ENCODE results near the gene SH3RF3. TPM values are rescaled to one million over a fixed set of nuclear protein-coding genes. Genes with fewer than 3 reads are reported as not detected.

Gene SH3RF3
- total and polyA plus RNA-seq, 10 of the 15 experiments (the other 5 are each of a cell fraction or from before 2014, with no cell fraction given) = 0.08 to 8.8 (median 2.3) TPM

DNA sequence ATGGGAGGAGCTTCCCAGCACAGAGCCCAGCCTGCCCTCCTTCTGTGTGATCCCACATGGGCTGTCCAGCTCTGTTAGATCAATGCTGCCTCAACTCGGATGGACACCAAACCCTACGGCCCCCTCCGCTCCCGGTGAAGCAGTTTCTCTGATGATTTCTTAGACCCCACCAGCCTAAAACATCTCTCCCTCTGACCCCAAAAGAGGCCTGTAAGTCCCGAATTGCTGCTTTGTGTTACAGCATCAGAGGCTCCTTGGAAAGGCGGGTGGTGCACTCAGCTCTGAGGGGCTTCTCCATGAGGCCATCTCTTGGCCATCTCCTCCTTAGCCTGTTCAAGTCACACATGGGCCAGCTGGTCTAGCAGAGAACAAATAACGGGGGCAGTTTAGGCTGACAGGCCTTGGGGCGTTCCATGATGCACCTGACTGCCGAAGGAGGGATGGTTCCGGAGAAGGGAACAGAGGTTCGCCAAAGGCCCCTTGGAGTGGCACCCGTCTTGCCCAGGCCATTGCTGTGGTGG lies 240.7 kb downstream of the SH3RF3 start (continued):
- TF ChIP-seq MYC (IDR thresholded peaks at IDR 0.05; ENCODE audit: insufficient read depth, insufficient read length, insufficient replicate concordance, low read length, severe bottlenecking) (no peak), MEF2A (IDR thresholded peaks at IDR 0.05; ENCODE audit: insufficient read depth, low read depth, low read length) (no peak), POLR2A (IDR thresholded peaks at IDR 0.05; ENCODE audit: low read depth, low read length) (no peak), ZBED1 (IDR thresholded peaks at IDR 0.05; ENCODE audit: borderline replicate concordance) (no peak)

DNA sequence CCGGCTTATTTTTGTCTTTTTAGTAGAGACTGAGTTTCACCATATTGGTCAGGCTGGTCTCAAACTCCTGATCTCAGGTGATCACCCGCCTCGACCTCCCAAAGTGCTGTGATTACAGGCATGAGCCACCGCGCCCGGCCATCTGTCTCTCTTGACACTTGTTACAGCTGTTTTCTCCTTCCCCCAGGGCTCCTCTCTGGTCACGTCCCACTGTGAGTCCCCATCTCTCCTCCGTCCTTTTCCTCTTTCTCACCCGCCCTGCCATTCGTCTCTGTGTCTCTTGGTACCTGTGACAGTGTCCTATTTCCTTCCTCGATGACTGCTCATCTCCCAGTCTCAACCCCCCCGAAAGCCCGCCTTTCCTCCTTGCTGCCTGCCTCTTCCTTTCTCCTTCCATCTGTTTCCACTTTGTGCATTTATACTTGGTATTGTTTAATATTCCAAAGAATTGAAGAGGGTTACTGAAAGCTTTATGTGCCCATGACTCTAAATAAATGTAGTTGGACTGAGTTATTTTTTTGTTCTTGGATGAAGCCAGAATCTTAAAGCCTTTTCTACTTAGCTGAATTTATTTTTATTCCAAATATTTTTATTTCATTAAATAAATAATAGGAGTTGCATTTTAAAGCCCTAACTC lies 241.5 kb downstream of the SH3RF3 start:
- DNase-seq (ENCODE audit: low read depth, low spot score) (no peak), FAIRE-seq (no peak), ATAC-seq (no peak)
- TF ChIP-seq, protein P1, sequence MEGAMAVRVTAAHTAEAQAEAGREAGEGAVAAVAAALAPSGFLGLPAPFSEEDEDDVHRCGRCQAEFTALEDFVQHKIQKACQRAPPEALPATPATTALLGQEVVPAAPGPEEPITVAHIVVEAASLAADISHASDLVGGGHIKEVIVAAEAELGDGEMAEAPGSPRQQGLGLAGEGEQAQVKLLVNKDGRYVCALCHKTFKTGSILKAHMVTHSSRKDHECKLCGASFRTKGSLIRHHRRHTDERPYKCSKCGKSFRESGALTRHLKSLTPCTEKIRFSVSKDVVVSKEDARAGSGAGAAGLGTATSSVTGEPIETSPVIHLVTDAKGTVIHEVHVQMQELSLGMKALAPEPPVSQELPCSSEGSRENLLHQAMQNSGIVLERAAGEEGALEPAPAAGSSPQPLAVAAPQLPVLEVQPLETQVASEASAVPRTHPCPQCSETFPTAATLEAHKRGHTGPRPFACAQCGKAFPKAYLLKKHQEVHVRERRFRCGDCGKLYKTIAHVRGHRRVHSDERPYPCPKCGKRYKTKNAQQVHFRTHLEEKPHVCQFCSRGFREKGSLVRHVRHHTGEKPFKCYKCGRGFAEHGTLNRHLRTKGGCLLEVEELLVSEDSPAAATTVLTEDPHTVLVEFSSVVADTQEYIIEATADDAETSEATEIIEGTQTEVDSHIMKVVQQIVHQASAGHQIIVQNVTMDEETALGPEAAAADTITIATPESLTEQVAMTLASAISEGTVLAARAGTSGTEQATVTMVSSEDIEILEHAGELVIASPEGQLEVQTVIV (IDR thresholded peaks at IDR 0.05; ENCODE audit: borderline replicate concordance, partially characterized antibody) = no peak
- no peak for TF ChIP-seq RAD51 (IDR thresholded peaks at IDR 0.05)
- TF ChIP-seq, protein P2, sequence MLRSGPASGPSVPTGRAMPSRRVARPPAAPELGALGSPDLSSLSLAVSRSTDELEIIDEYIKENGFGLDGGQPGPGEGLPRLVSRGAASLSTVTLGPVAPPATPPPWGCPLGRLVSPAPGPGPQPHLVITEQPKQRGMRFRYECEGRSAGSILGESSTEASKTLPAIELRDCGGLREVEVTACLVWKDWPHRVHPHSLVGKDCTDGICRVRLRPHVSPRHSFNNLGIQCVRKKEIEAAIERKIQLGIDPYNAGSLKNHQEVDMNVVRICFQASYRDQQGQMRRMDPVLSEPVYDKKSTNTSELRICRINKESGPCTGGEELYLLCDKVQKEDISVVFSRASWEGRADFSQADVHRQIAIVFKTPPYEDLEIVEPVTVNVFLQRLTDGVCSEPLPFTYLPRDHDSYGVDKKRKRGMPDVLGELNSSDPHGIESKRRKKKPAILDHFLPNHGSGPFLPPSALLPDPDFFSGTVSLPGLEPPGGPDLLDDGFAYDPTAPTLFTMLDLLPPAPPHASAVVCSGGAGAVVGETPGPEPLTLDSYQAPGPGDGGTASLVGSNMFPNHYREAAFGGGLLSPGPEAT (IDR thresholded peaks at IDR 0.05; ENCODE audit: low read depth) = no peak
- Histone ChIP-seq H3K36me3 (ENCODE audit: control insufficient read depth in 2 of 2, insufficient read depth in 2 of 2, low read length in 1 of 2) (no peaks in the 10 kb centered on the region; a peak in 1 of 4 replicates), H3K4me1 (ENCODE audit: control insufficient read depth, insufficient read depth, low read length) (no peaks in the 10 kb centered on the region), H3K9ac (ENCODE audit: control insufficient read depth, insufficient read depth, low read length) (no peak overlapping the region), H2AFZ (ENCODE audit: control insufficient read depth, low read depth, low read length) (no peak overlapping the region), H3K4me2 (ENCODE audit: control insufficient read depth, insufficient read depth) (no peak overlapping the region), H3K4me3 (no peak overlapping the region), H3K79me2 (ENCODE audit: control insufficient read depth, insufficient read depth, low read length) (no peaks in the 10 kb centered on the region), H4K20me1 (ENCODE audit: control insufficient read depth, insufficient read depth) (no peaks in the 10 kb centered on the region), H3K27ac (ENCODE audit: control insufficient read depth, insufficient read depth) (no peak overlapping the region), H3K27me3 (replicated peaks in 1 of 2; ENCODE audit: control insufficient read depth in 2 of 2, insufficient read depth in 2 of 2, low read length in 1 of 2) (no peaks in the 10 kb centered on the region; a peak in 1 of 4 replicates), H3K9me3 (replicated peaks; ENCODE audit: control insufficient read depth, insufficient read depth, low read length) (no peaks in the 10 kb centered on the region)
- ChIA-PET SMC1A (ENCODE audit: uncharacterized antibody, unreplicated experiment) (no interaction called here), CTCF (interaction anchor here (0.6 kb wide), 1 partner anchor 73 kb away, joined by 4 read pairs; no protein-coding TSS in a partner anchor), RAD21 (ENCODE audit: unreplicated experiment) (no interaction called here), POLR2A (no interaction called here)
- in situ Hi-C loops (cut with MboI) = no loop called here
- 60% methylated on average over 13 of the region's 13 CpGs for WGBS (ENCODE audit: insufficient coverage, insufficient replicate concordance, low lambda C conversion rate, missing lambda C conversion rate)
- intact Hi-C loops (cut with micrococcal nuclease; ENCODE audit: unreplicated experiment) = no loop called here
- BruUV-seq (replicated peaks) = no TSS peak

Data from GM12878 (cell line).